Measurements from ENCODE around the gene FARP1. TPM values are rescaled to one million over a fixed set of nuclear protein-coding genes. Genes with fewer than 3 reads are reported as not detected.

FARP1 gene
- total and polyA plus RNA-seq, 2 of the 13 experiments (the other 11 are each of a cell fraction or from before 2014, with no cell fraction given), result 70.6 to 126 TPM

GRCh38 chr13:98144801-98145350 lies 2.0 kb downstream of the FARP1 start (continued):
- TF ChIP-seq HBP1 (CRISPR knock-in tag; IDR thresholded peaks at IDR 0.05; ENCODE audit: low read depth) (peak; percentile 72; the same call in 1 of the 2 replicates), ZNF674 (CRISPR knock-in tag; IDR thresholded peaks at IDR 0.05; ENCODE audit: low read depth) (no peak), ZBTB34 (CRISPR knock-in tag; IDR thresholded peaks at IDR 0.05) (0 out of 2 replicates have a peak, but pooled peaks have one; percentile 23), FOXM1 (CRISPR knock-in tag; IDR thresholded peaks at IDR 0.05) (no peak), MAX (IDR thresholded peaks at IDR 0.05) (0 out of 2 replicates have a peak, but pooled peaks have one; percentile 40), ZKSCAN8 (CRISPR knock-in tag; IDR thresholded peaks at IDR 0.05; ENCODE audit: borderline replicate concordance) (no peak), XRCC5 (optimal IDR thresholded peaks at IDR 0.05; ENCODE audit: low read length) (peak; percentile 55), ZNF160 (CRISPR knock-in tag; IDR thresholded peaks at IDR 0.05) (no peak), NFE2 (CRISPR knock-in tag; IDR thresholded peaks at IDR 0.05) (no peak), ZFP36L1 (CRISPR knock-in tag; IDR thresholded peaks at IDR 0.05) (no peak), ZMYM2 (CRISPR knock-in tag; IDR thresholded peaks at IDR 0.05) (0 out of 2 replicates have a peak, but pooled peaks have one; percentile 36), REL (CRISPR knock-in tag; conservative IDR thresholded peaks at IDR 0.05) (no peak), ZNF121 (CRISPR knock-in tag; IDR thresholded peaks at IDR 0.05) (no peak), GATA4 (IDR thresholded peaks at IDR 0.05; ENCODE audit: borderline replicate concordance, low read depth) (no peak), ZNF720 (CRISPR knock-in tag; IDR thresholded peaks at IDR 0.05) (no peak), SOX5 (CRISPR knock-in tag; IDR thresholded peaks at IDR 0.05; ENCODE audit: borderline replicate concordance) (no peak), ZNF605 (CRISPR knock-in tag; IDR thresholded peaks at IDR 0.05) (peak; percentile 77), ZNF547 (CRISPR knock-in tag; IDR thresholded peaks at IDR 0.05) (no peak), ZNF232 (CRISPR knock-in tag; IDR thresholded peaks at IDR 0.05; ENCODE audit: borderline replicate concordance) (no peak), ZNF549 (CRISPR knock-in tag; IDR thresholded peaks at IDR 0.05) (no peak), RFX1 (IDR thresholded peaks at IDR 0.05) (no peak), ZNF264 (CRISPR knock-in tag; IDR thresholded peaks at IDR 0.05) (0 out of 2 replicates have a peak, but pooled peaks have one; percentile 15), TEAD3 (CRISPR knock-in tag; optimal IDR thresholded peaks at IDR 0.05; ENCODE audit: borderline replicate concordance) (no peak), RNF219 (CRISPR knock-in tag; IDR thresholded peaks at IDR 0.05) (0 out of 2 replicates have a peak, but pooled peaks have one; percentile 36), IRF9 (CRISPR knock-in tag; IDR thresholded peaks at IDR 0.05; ENCODE audit: borderline replicate concordance) (no peak), CEBPB (IDR thresholded peaks at IDR 0.05; ENCODE audit: borderline replicate concordance, low read depth, low read length) (peak; percentile 70; the same call in 1 of the 2 replicates), BCL6 (CRISPR knock-in tag; IDR thresholded peaks at IDR 0.05) (peak; percentile 36; the same call in 1 of the 2 replicates)

Measured in HepG2 (cell line).